ENCODE results near the gene FALEC. TPM values are rescaled to one million over a fixed set of nuclear protein-coding genes. Genes with fewer than 3 reads are reported as not detected.

FALEC gene
- total and polyA plus RNA-seq, 9 of the 15 experiments (the other 6 are each of a cell fraction or from before 2014, with no cell fraction given) = 0.15 to 1.8 (median 0.53) TPM; not detected in 5

DNA sequence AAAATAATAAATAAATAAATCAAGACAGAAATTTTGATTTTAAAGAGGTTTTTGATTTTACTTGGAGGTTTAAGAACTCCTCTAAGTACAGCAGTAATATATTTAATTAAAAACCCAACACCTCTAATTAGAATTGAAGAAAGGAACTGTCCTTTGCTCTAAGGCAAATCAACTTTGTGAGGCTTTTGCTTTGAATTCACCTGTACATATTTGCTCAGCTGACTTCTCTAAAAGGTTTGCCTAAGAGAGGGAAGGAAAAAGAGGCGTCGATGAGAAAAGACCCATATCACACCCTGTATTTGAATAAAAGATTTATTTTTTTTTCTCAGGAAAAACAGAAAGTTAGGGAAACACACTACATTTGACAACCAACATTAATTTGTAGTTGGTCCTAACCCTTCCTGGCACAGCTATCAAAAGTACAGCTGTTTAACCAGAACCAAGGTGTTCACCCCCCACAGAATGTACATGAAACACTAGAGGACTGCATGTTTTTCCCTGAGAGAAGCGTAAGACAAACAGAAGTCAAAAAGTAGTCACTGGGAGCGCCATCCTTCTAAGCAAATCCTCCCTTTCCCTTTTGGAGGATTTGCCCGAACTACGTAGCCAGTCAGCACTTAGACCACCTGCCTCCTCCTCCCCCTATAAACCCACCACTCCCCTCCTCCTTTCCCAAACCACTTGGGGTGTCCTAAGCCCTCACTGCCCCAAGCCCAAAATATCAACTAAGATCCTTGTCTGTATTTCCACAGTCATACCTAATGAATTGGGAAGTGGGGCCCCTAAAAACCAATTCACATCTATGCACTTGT, 58.9 kb downstream of the FALEC start:
- H2AFZ ChIP-seq (ENCODE audit: low read depth, low read length) = no peak overlapping the region
- no peak overlapping the region; the same call in 2 of the 3 replicates for H3K27ac ChIP-seq (ENCODE audit: extremely low read depth, low read depth, low read length)
- H3K4me2 ChIP-seq (ENCODE audit: insufficient read depth, low read length) = peak overlapping the region; percentile 12
- H3K27me3 ChIP-seq (ENCODE audit: control insufficient read depth in 2 of 2, insufficient read depth in 2 of 2, low read length in 2 of 2) = no peaks in the 10 kb centered on the region
- 95% methylated on average over 6 of the region's 6 CpGs for WGBS (ENCODE audit: insufficient coverage, low coverage, missing lambda C conversion rate)
- H3K9me1 ChIP-seq (ENCODE audit: control insufficient read depth, insufficient read depth, low read length) = no peaks in the 10 kb centered on the region
- in situ Hi-C loops (cut with MboI) (no loop called here), intact Hi-C loops (cut with micrococcal nuclease) (loop anchor here (5.0 kb wide), 1 partner anchor 238 kb away; no protein-coding TSS in a partner anchor)
- H3K9ac ChIP-seq (ENCODE audit: insufficient read depth in 1 of 2, low read depth in 2 of 2, low read length in 2 of 2) = no peak overlapping the region
- H3K79me2 ChIP-seq (ENCODE audit: control insufficient read depth, insufficient read depth, low read length) = peaks cover 64% of the 10 kb centered on the region
- BruUV-seq (replicated peaks) = no TSS peak
- ATAC-seq (no peak), FAIRE-seq (no peak), DNase-seq (ENCODE audit: extremely low read depth in 1 of 4, low spot score in 3 of 4) (peak in 1 of 4 experiments; percentile 9)
- H3K9me3 ChIP-seq (replicated peaks; ENCODE audit: control insufficient read depth, insufficient read depth, low read depth, low read length) = no peaks in the 10 kb centered on the region
- H3K4me1 ChIP-seq (replicated peaks in 1 of 2; ENCODE audit: control insufficient read depth in 2 of 2, insufficient read depth in 2 of 2, low read length in 2 of 2) = peaks cover 5 to 14% of the 10 kb centered on the region in 2 experiments; a peak in 4 of 5 replicates
- H4K20me1 ChIP-seq (replicated peaks; ENCODE audit: control insufficient read depth, insufficient read depth, low read length) = peaks cover 51% of the 10 kb centered on the region
- CTCF ChIA-PET (ENCODE audit: low intra/inter-chr PET ratio) = no interaction called here
- H3K4me3 ChIP-seq = peak overlapping the region; percentile 98; the same call in 1 of the 2 replicates
- peaks cover 65% of the 10 kb centered on the region for H3K36me3 ChIP-seq (ENCODE audit: control insufficient read depth, insufficient read depth, low read length)
- POLR2A ChIA-PET = interaction anchor here (0.7 to 11.0 kb wide), 10 partner anchors 11 to 432 kb away, joined by 3 to 148 read pairs (median 4); partner anchors contain the start of gene ENSA
- TF ChIP-seq SMAD1 (IDR thresholded peaks at IDR 0.05; ENCODE audit: low read depth, low read length, partially characterized antibody) (peak; percentile 14), TAF15 (IDR thresholded peaks at IDR 0.05; ENCODE audit: low read depth, low read length) (no peak), ZKSCAN8 (CRISPR knock-in tag; IDR thresholded peaks at IDR 0.05) (no peak), SIN3A (IDR thresholded peaks at IDR 0.05; ENCODE audit: borderline replicate concordance in 2 of 2, control insufficient read depth in 1 of 2, low read depth in 2 of 2, low read length in 2 of 2) (peak in 1 of 2 experiments; percentile 72; a peak in 1 of 4 replicates), ZNF12 (CRISPR knock-in tag; IDR thresholded peaks at IDR 0.05) (no peak), ILF3 (IDR thresholded peaks at IDR 0.05; ENCODE audit: borderline replicate concordance) (0 out of 2 replicates have a peak, but pooled peaks have one; percentile 6), CEBPB (tag; IDR thresholded peaks at IDR 0.05) (no peak), CBX5 (IDR thresholded peaks at IDR 0.05; ENCODE audit: borderline replicate concordance, low read depth) (no peak), NFXL1 (CRISPR knock-in tag; IDR thresholded peaks at IDR 0.05) (peak; percentile 63; the same call in 1 of the 2 replicates), SRF (CRISPR knock-in tag; IDR thresholded peaks at IDR 0.05) (no peak)
- TF ChIP-seq, protein P1, sequence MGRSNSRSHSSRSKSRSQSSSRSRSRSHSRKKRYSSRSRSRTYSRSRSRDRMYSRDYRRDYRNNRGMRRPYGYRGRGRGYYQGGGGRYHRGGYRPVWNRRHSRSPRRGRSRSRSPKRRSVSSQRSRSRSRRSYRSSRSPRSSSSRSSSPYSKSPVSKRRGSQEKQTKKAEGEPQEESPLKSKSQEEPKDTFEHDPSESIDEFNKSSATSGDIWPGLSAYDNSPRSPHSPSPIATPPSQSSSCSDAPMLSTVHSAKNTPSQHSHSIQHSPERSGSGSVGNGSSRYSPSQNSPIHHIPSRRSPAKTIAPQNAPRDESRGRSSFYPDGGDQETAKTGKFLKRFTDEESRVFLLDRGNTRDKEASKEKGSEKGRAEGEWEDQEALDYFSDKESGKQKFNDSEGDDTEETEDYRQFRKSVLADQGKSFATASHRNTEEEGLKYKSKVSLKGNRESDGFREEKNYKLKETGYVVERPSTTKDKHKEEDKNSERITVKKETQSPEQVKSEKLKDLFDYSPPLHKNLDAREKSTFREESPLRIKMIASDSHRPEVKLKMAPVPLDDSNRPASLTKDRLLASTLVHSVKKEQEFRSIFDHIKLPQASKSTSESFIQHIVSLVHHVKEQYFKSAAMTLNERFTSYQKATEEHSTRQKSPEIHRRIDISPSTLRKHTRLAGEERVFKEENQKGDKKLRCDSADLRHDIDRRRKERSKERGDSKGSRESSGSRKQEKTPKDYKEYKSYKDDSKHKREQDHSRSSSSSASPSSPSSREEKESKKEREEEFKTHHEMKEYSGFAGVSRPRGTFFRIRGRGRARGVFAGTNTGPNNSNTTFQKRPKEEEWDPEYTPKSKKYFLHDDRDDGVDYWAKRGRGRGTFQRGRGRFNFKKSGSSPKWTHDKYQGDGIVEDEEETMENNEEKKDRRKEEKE (IDR thresholded peaks at IDR 0.05; ENCODE audit: borderline replicate concordance in 1 of 2, control insufficient read depth in 1 of 2, low read depth in 2 of 2, low read length in 1 of 2) = peak in 1 of 2 experiments; percentile 67; a peak in 1 of 4 replicates
- TF ChIP-seq, protein P2, sequence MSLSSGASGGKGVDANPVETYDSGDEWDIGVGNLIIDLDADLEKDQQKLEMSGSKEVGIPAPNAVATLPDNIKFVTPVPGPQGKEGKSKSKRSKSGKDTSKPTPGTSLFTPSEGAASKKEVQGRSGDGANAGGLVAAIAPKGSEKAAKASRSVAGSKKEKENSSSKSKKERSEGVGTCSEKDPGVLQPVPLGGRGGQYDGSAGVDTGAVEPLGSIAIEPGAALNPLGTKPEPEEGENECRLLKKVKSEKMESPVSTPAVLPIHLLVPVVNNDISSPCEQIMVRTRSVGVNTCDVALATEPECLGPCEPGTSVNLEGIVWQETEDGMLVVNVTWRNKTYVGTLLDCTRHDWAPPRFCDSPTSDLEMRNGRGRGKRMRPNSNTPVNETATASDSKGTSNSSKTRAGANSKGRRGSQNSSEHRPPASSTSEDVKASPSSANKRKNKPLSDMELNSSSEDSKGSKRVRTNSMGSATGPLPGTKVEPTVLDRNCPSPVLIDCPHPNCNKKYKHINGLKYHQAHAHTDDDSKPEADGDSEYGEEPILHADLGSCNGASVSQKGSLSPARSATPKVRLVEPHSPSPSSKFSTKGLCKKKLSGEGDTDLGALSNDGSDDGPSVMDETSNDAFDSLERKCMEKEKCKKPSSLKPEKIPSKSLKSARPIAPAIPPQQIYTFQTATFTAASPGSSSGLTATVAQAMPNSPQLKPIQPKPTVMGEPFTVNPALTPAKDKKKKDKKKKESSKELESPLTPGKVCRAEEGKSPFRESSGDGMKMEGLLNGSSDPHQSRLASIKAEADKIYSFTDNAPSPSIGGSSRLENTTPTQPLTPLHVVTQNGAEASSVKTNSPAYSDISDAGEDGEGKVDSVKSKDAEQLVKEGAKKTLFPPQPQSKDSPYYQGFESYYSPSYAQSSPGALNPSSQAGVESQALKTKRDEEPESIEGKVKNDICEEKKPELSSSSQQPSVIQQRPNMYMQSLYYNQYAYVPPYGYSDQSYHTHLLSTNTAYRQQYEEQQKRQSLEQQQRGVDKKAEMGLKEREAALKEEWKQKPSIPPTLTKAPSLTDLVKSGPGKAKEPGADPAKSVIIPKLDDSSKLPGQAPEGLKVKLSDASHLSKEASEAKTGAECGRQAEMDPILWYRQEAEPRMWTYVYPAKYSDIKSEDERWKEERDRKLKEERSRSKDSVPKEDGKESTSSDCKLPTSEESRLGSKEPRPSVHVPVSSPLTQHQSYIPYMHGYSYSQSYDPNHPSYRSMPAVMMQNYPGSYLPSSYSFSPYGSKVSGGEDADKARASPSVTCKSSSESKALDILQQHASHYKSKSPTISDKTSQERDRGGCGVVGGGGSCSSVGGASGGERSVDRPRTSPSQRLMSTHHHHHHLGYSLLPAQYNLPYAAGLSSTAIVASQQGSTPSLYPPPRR (CRISPR knock-in tag; IDR thresholded peaks at IDR 0.05; ENCODE audit: borderline replicate concordance) = no peak

Data from K562 (cell line).